NAMALWA (cell line): ENCODE data around the gene PRSS48.
"Not testable (repeated sequence)": the region's sequence is repeated elsewhere in the genome, so short reads cannot be mapped to it uniquely, and the experiment has no call there.

Experiments
- DNase-seq: peaks from one replicate; pipeline ENCODE4 v3.0.0-alpha.2; 2015; ENCODE audit warnings: low spot score

The PRSS48 gene

GRCh38 chr4:151260526-151260925 lies 16.4 kb upstream of the PRSS48 start:
- DNase-seq: no peak

- no peak for DNase-seq
These were observed 13.5 kb upstream of the PRSS48 start for GRCh38 chr4:151263455-151263854.

DNA sequence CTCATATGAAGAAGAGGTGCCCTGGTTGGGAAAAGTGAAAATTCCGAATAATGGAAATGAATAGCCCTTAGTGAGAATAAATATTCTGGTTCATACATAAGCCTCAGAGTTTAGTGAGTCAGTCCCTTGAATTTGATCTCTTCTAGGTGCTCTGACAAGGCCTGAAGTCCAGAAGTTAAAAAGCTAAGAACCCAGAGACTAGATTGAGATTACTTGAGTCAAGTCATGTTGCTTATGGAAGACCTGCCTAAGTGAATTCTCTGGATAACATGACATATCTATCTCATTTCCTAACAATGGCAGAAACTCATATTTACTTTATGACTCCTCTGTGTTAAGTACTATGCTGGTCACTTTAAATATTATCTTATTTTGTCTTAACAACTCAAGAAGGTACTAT lies 10.5 kb upstream of the PRSS48 start:
- no peak for DNase-seq

- no peak for DNase-seq
These were observed 9.9 kb upstream of the PRSS48 start for GRCh38 chr4:151267104-151267503.

DNA sequence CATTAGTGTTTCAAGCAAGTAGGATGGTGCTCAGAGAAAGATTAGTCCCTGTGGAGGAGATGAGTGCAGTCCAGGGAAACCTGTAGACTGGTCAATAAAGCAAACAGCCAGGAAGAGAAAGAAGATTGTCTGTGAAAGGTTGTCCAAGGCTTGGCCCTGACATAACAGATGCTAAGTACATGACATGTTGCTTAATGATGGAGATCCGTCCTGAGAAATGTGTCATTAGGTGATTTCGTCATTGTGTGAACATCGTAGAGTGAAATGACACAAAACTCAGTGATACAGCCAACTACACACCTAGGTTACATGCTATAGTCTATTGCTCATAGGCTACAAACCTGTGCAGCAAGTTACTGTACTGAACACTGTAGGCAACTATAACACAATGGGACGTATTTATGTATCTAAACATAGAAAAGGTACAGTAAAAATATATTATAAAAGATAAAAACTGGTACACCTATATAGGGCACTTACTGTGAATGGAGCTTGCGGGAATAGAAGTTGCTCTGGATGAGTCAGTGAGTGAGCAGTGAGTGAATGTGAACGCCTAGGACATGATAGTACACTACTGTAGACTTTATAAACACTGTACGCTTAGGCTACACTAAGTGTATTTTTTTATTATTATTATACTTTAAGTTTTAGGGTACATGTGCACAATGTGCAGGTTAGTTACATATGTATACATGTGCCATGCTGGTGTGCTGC lies 9.0 kb upstream of the PRSS48 start:
- DNase-seq: no peak

DNA sequence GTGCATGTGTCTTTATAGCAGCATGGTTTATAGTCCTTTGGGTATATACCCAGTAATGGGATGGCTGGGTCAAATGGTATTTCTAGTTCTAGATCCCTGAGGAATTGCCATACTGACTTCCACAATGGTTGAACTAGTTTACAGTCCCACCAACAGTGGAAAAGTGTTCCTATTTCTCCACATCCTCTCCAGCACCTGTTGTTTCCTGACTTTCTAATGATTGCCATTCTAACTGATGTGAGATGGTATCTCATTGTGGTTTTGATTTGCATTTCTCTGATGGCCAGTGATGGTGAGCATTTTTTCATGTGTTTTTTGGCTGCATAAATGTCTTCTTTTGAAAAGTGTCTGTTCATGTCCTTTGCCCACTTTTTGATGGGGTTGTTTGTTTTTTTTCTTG lies 8.1 kb upstream of the PRSS48 start:
- DNase-seq: not testable (repeated sequence)

DNA sequence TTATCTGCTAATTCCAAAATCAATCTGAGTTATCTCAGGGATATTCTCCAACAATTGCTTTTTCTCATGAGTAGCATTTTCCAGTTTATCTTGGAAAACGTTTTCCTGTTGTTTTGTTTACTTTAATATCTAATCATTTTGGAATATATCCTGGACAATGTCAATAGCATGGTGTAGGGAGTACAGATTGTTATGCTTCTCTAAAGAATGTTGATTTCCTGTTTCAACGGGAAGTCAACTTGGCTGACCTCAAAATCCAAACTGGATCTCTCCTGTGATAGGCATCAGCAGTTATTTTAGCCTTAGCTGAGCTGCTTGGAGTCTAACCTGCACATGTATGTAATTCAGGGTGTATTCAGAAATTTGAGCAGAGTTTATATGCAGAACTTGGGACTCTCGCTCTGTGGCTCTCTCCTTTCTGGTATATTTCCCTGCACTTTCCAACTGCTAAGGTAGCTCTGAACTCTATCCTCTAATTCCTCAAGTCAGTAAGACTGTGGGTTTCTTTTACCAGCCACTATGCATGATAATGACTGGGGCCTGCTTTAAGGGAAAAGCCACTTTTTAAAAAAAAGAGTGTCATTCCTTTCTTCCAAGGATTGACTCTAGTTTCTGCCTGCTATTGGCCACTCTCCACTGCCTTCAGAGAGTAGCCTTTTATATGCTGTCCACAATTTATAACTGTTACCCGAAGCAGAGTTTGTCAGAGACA lies 7.7 kb downstream of the PRSS48 start:
- no peak for DNase-seq

- DNase-seq: no peak
These were observed 10.4 kb downstream of the PRSS48 start for GRCh38 chr4:151287409-151287808.

- no peak for DNase-seq
These were observed 14.5 kb downstream of the PRSS48 start for GRCh38 chr4:151291485-151291884.

DNA sequence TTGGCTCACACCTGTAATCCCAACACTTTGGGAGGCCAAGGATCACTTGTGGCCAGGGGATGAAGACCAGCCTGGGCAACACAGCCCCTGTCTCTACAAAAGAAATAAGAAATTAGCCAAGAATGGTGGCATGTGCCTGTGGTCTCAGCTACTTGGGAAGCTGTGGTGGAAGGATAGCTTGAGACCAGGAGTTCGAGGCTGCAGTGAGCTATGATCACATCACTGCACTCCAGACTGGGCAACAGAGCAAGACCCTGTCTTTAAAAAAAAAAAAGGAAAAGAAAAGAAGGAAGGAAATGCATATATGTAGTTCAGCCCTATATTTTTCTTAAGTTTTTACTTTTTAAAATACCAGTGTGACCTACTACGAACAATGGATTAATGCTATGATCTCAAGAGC lies 15.1 kb downstream of the PRSS48 start:
- no peak for DNase-seq

- DNase-seq: no peak
These were observed 18.0 kb downstream of the PRSS48 start for GRCh38 chr4:151294833-151295496.

- DNase-seq: no peak
These were observed 19.3 kb downstream of the PRSS48 start for GRCh38 chr4:151296227-151296626.

- DNase-seq: no peak
These were observed 20.2 kb downstream of the PRSS48 start for GRCh38 chr4:151297170-151297569.

GRCh38 chr4:151302432-151302831 lies 25.5 kb downstream of the PRSS48 start:
- no peak for DNase-seq

GRCh38 chr4:151304226-151304625 lies 27.3 kb downstream of the PRSS48 start:
- no peak for DNase-seq

- DNase-seq: peak; percentile 6
These were observed 27.8 kb downstream of the PRSS48 start for GRCh38 chr4:151304755-151305154.

DNA sequence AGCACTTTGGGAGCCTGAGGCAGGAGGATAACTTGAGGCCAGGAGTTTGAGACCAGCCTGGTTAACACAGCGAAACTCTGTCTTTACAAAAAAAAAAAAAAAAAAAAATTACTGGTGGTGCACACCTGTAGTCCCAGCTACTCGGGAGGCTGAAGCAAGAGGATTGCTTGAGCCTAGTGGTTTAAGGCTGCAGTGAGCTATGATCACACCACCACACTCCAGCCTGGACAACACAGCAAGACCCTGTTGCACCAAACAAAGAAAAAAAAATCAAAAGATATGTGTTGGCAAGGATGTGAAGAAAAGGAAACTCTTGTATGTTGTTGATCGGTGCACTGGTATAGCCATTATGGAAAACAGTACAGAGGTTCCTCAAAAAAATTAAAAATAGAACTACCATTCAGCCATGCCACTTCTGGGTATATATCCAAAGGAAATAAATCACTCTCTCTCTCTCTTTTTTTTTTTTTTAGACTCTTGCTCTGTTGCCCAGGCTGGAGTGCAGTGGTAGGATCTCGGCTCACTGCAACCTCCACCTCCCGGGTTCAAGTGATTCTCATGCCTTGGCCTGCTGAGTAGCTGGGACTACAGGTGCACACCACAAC lies 33.3 kb downstream of the PRSS48 start:
- DNase-seq: no peak

DNA sequence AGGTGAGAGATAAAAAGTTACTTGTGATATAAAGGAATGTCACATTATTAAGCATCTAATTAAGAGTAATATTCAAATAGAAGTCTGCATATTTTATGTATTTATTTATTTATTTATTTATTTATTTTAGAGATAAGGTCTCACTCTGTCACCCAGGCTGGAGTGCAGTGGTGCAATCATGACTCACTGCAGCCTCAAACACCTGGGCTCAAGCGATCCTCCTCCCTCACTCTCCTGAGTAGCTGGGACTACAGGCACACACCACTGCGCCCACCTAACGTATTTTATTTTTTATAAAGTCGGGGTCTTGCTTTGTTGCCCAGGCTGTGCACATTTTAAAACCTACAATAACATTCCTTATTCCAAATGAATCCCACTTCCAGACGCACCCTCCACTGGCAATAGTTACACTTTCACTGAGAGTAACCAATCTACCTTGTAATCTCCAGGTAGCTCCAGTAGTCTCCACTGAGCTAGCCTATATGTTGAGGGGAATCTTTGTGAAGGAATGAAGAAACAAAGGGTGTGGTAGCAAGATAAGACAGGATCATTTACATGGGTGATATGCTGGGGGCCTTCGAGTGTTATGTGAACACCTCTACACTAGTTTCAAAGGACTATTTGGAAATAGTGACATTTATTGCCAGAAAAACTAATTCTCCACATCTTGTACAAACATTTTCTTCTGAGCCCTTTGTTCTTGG lies 36.5 kb downstream of the PRSS48 start:
- DNase-seq: no peak

- no peak for DNase-seq
These were observed 37.0 kb downstream of the PRSS48 start for GRCh38 chr4:151314010-151314355.

DNA sequence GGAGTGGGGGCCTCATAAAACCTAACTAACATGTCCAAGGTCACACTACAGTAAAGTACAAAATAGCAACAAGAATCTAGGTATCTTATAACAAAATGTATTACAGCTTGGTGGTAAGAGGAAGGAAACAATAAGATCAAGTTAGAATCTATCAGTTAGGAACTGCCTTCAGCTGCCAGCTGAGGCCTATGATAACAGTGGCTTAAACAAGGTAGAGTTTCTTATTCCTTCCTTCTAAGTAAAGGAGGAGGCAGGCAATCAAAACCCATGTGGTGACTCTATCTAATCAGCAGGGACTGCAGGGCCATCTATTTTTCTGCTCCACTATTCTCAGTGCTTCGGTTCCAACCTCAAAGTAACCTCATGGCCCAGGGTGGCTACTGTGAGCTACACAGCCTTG lies 37.5 kb downstream of the PRSS48 start:
- no peak for DNase-seq

DNA sequence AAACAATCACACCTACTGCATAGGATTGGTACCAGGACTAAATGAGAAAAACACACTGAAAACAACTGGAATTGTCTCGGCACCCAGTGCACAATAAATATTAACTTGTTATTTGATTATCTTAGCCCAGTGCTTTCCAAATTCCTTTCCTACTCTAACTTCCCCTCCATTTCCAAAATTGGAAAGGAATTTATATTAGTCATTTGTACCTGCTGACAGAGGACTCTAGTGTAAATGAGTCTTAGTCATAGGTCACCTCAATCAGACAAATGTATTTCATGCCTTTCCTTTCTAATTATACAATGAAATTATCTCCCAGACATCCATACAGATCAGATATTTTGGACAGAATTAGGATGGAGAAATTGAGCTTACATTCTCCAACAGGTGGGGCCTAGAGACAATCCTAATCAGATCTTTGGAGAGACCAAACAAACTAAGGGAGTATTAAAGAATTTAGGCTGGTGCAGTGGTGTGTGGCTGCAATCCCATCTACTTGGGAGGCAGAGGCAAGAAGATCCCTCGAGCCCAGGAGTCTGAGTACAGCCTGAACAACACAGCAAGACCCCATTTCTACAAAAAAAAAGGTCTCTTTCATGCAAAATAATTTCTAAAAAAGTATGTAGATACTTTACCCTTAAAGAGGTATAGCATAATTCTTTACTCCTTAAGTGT lies 38.4 kb downstream of the PRSS48 start:
- no peak for DNase-seq

GRCh38 chr4:151316645-151317044 lies 39.7 kb downstream of the PRSS48 start:
- DNase-seq: no peak
